OCI-LY3 (cell line): ENCODE measurements around the gene KAT7.

ENCODE experiments used
- H2AFZ ChIP-seq: fragments of 200-600, 300-600 bp; shearing (Covaris generic); 2 replicates; pipeline ENCODE4 v1.6.0; 2014; ENCODE audit warnings: antibody characterized with exemption, low read depth, low read length
- H3K27ac ChIP-seq: fragments of 200-600, 300-600 bp; sonication (generic); 2 replicates; pipeline ENCODE4 v1.5.1; 2014; ENCODE audit warnings: mild to moderate bottlenecking, low read length, moderate library complexity, mixed read lengths
- H3K27me3 ChIP-seq: fragments of 200-600, 300-600 bp; sonication (generic); 2 replicates; pipeline ENCODE4 v1.6.1; 2014; ENCODE audit warnings: low read depth, low read length, mixed read lengths
- H3K36me3 ChIP-seq: fragments of 200-600, 300-600 bp; sonication (generic); replicated peaks from 2 replicates; pipeline ENCODE3; 2014; ENCODE audit warnings: low read depth, low read length, mixed read lengths
- H3K4me1 ChIP-seq: fragments of 300-600, 200-600 bp; sonication (generic); 2 replicates; pipeline ENCODE4 v1.6.1; 2014; ENCODE audit warnings: low read length, mixed read lengths
- H3K4me2 ChIP-seq: fragments of 200-600, 300-600 bp; sonication (generic); 2 replicates; pipeline ENCODE4 v1.6.1; 2014; ENCODE audit warnings: low read length, mixed read lengths
- H3K4me3 ChIP-seq: fragments of 300-600, 200-600 bp; sonication (generic); 2 replicates; pipeline ENCODE4 v1.5.1; 2014; ENCODE audit warnings: antibody characterized with exemption, mild to moderate bottlenecking, low read length, moderate library complexity
- H3K79me2 ChIP-seq: fragments of 300-600, 200-600 bp; shearing (Covaris generic); 2 replicates; pipeline ENCODE4 v1.6.1; 2014; ENCODE audit warnings: mild to moderate bottlenecking, low read length, mixed read lengths
- H3K9ac ChIP-seq: fragments of 300-600, 200-600 bp; shearing (Covaris generic); 2 replicates; pipeline ENCODE4 v1.6.0; 2014; ENCODE audit warnings: mild to moderate bottlenecking, low read length, moderate library complexity
- H3K9me3 ChIP-seq: fragments of 200-600, 300-600 bp; shearing (Covaris generic); 2 replicates; pipeline ENCODE4 v1.6.1; 2014; ENCODE audit warnings: low read length, mixed read lengths; ENCODE audit not compliant: insufficient read depth
- H4K20me1 ChIP-seq: fragments of 200-600, 300-600 bp; sonication (generic); 2 replicates; pipeline ENCODE4 v1.6.1; 2016; ENCODE audit warnings: low read length, mixed read lengths; ENCODE audit not compliant: insufficient read depth
- CTCF ChIP-seq: fragments of 200-600, 300-600 bp; sonication (generic); IDR thresholded peaks from 2 replicates; pipeline ENCODE4 v1.5.1; 2014; ENCODE audit warnings: antibody characterized with exemption, low read length, low read depth
- EZH2phosphoT487 ChIP-seq: fragments of 200-600 bp; shearing (Covaris generic); IDR thresholded peaks from 2 replicates; pipeline ENCODE4 v1.6.1; 2018; ENCODE audit warnings: antibody characterized with exemption, mixed run types, low read depth

KAT7 gene

GRCh38 chr17:49853470-49854015 lies 65.1 kb downstream of the KAT7 start:
- H3K4me3 ChIP-seq: no peak overlapping the region
- peaks cover 22% of the 10 kb centered on the region for H3K27me3 ChIP-seq
- no peak overlapping the region for H3K27ac ChIP-seq
- no peaks in the 10 kb centered on the region for H3K79me2 ChIP-seq
- H4K20me1 ChIP-seq: no peaks in the 10 kb centered on the region
- TF ChIP-seq CTCF (no peak), EZH2phosphoT487 (no peak)
- no peak overlapping the region for H3K9ac ChIP-seq
- H2AFZ ChIP-seq: no peak overlapping the region
- H3K4me2 ChIP-seq: no peak overlapping the region
- H3K9me3 ChIP-seq: no peaks in the 10 kb centered on the region
- H3K36me3 ChIP-seq: no peaks in the 10 kb centered on the region
- 0 out of 2 replicates have a peak, but pooled peaks cover 3% of the 10 kb centered on the region for H3K4me1 ChIP-seq

- no peaks in the 10 kb centered on the region for H3K36me3 ChIP-seq
- TF ChIP-seq CTCF: no peak
- no peak for TF ChIP-seq EZH2phosphoT487
- no peak overlapping the region for H3K4me3 ChIP-seq
- no peak overlapping the region for H3K27ac ChIP-seq
- H3K9ac ChIP-seq: no peak overlapping the region
- H3K27me3 ChIP-seq: peaks cover 22% of the 10 kb centered on the region
- H3K4me1 ChIP-seq: 0 out of 2 replicates have a peak, but pooled peaks cover 3% of the 10 kb centered on the region
- H3K79me2 ChIP-seq: no peaks in the 10 kb centered on the region
- H4K20me1 ChIP-seq: no peaks in the 10 kb centered on the region
- no peak overlapping the region for H3K4me2 ChIP-seq
- H2AFZ ChIP-seq: no peak overlapping the region
- no peaks in the 10 kb centered on the region for H3K9me3 ChIP-seq
These were observed 65.6 kb downstream of the KAT7 start for GRCh38 chr17:49854126-49854525.

- TF ChIP-seq CTCF: no peak
- no peak for TF ChIP-seq EZH2phosphoT487
- H3K4me1 ChIP-seq: no peaks in the 10 kb centered on the region
- no peaks in the 10 kb centered on the region for H4K20me1 ChIP-seq
- H3K4me3 ChIP-seq: no peak overlapping the region
- no peaks in the 10 kb centered on the region for H3K36me3 ChIP-seq
- peaks cover 4% of the 10 kb centered on the region; the same call in 1 of the 2 replicates for H3K27me3 ChIP-seq
- no peak overlapping the region for H3K4me2 ChIP-seq
- no peaks in the 10 kb centered on the region for H3K9me3 ChIP-seq
- no peak overlapping the region for H3K9ac ChIP-seq
- H2AFZ ChIP-seq: no peak overlapping the region
- no peaks in the 10 kb centered on the region for H3K79me2 ChIP-seq
- H3K27ac ChIP-seq: no peak overlapping the region
These were observed 70.3 kb downstream of the KAT7 start for GRCh38 chr17:49858796-49859195.

GRCh38 chr17:49859991-49860953 lies 71.8 kb downstream of the KAT7 start:
- no peak for TF ChIP-seq EZH2phosphoT487
- no peak for TF ChIP-seq CTCF
- no peak overlapping the region for H2AFZ ChIP-seq
- H3K4me2 ChIP-seq: no peak overlapping the region

More at GRCh38 chr17:49859991-49860953, 71.8 kb downstream of the KAT7 start:
- no peaks in the 10 kb centered on the region for H3K9me3 ChIP-seq
- no peaks in the 10 kb centered on the region for H4K20me1 ChIP-seq
- H3K9ac ChIP-seq: no peak overlapping the region
- no peak overlapping the region for H3K4me3 ChIP-seq
- no peaks in the 10 kb centered on the region for H3K36me3 ChIP-seq
- no peak overlapping the region for H3K27ac ChIP-seq
- no peaks in the 10 kb centered on the region for H3K79me2 ChIP-seq
- H3K27me3 ChIP-seq: no peaks in the 10 kb centered on the region
- H3K4me1 ChIP-seq: no peaks in the 10 kb centered on the region
